Measurements from ENCODE around the gene XRCC1.
"Not testable (repeated sequence)": the region's sequence is repeated elsewhere in the genome, so short reads cannot be mapped to it uniquely, and the experiment has no call there.

The XRCC1 gene, protein sequence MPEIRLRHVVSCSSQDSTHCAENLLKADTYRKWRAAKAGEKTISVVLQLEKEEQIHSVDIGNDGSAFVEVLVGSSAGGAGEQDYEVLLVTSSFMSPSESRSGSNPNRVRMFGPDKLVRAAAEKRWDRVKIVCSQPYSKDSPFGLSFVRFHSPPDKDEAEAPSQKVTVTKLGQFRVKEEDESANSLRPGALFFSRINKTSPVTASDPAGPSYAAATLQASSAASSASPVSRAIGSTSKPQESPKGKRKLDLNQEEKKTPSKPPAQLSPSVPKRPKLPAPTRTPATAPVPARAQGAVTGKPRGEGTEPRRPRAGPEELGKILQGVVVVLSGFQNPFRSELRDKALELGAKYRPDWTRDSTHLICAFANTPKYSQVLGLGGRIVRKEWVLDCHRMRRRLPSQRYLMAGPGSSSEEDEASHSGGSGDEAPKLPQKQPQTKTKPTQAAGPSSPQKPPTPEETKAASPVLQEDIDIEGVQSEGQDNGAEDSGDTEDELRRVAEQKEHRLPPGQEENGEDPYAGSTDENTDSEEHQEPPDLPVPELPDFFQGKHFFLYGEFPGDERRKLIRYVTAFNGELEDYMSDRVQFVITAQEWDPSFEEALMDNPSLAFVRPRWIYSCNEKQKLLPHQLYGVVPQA

DNA sequence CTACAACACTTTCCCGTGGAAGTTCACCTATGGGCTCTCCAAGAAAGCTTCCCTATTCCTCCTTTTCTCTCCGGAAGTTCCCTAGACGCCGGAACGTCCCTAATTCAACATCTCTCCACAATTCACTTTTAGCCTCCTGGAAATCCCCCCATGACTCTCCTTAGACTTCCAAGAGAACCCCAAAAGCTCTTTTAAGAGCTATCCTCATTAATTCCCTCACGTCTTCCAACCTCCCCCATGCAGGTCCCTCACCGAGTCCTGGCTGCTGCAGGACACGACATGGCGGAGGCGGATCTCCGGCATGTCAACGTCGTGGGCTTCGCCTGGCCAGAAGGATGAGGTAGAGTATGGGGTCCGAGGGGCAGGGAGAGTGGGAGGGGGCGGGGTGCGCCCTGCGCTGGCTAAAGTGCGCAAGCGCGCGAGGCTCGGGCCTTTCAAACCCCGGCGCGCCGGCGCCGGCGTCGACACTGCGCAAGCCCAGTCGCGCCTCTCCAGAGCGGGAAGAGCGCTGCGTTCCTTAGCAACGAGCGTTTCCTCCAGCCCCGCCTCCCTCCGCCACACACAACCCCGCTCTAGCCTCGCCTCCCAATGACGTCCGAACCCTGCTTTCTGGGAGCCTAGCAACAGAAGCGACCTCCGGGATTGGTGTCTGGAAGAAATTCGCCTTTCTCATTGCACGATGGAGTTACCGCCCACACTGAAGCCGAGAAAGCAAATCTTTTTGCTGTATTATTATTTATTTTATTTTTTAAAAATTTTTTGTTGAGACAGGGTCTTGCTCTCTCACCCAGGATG is at the start of gene XRCC1, which contains the start of gene PINLYP:
Gene XRCC1, minus strand, starts transcription at position 372 of the 795 bp plus-strand sequence. Its CDS starts 69 bp downstream, at position 303.
Gene PINLYP, plus strand, starts transcription at position 646 of the 795 bp plus-strand sequence. CDS start 1,391 bp downstream, outside the sequence.
- DNase-seq, result peak; percentile 93

DNA sequence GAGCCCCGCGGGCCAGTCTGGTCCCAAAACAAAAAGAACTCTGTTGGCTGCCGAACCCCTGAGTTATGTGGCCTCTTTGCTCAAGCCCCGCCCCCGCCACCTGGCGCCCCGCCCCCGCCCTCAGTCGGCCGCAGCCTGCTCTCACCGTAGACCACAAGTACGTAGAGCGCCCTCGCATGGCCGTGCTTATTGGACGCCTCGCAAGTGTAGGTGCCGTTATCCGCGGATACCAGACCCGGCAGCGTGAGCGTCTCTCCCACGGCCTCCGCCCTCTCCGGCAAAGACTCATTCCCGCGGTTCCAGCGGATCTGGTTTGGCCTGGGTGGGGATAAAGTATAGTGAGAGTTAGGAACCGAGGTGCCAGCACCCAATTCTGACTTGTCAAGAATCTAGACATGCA is 49.6 kb upstream of the XRCC1 start:
- peak; percentile 87 for DNase-seq

DNA sequence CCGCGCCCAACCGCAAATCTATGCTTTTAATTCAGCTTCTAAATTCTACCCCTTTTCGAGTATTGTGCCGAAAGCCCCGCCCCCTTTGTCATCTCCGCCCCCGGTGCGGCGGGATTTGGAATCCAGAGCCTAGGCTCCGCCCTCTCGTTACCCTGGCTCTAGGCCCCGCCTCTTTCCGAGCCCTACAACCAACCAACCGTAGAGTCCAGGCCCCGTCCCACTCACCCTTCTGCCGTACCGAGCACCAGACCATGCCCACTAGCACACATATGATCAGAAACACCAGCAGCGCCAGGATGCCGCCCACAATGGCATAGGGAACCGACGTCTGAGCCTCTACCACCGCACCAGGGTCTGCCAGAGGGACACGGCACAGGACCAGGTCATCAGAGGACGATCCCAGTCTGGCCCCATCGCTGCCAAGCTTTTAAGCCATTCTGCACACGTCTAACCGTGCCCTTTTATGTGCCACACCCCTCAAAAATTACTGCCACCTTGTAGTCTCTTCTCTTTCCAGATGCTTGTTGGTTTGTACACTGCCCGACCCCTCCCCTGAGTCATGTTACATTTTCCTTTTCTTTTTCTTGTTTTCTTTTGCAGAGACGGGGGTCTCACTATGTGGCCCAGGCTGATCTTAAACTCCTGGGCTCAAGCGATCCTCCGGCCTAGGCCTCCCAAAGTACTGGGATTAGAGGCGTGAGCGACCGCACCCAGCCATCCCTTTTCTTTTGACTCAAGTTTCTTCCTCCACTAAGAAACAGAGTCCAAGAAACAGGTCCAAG is 48.8 kb upstream of the XRCC1 start:
- DNase-seq, result no peak

DNA sequence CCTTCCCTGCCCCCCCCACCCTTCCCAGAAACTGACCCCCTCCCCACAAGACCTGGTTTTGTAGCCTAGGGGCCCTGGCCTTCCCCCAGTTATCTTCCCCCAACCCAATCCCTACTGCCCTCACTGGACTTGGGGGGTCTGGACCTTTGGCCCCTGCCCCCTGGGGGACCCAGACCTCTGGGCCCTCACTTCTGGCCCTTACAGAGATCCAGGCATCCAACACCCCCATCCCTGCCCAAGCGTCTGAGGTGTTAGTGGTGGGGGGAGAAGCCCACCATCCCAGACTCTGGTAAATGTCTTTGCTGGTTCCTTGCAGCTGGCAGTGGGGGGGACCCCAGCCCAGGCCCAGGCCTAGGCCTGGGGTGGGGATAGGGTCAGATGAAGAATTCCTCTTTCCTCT is 47.6 kb upstream of the XRCC1 start:
- no peak for DNase-seq

DNA sequence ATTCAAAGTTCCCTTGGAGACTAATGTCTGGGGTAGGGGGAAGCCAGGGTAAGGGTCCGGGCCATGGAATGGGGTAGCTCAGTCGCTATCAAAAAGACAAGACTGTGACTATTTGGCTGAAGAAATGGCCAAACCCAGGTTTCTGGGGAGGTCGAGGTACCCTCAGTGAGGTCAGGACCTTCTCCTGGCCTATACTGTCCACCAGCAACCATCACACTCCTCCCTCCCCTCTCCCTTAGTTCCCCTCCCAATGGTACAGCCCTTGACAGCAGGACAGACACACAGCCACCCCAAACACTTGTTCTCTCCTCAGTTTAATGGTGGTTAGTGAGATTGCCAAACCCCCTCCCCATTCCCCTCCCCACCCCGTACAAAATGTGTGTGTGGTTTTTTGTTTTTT is 46.7 kb upstream of the XRCC1 start:
- no peak for DNase-seq

DNA sequence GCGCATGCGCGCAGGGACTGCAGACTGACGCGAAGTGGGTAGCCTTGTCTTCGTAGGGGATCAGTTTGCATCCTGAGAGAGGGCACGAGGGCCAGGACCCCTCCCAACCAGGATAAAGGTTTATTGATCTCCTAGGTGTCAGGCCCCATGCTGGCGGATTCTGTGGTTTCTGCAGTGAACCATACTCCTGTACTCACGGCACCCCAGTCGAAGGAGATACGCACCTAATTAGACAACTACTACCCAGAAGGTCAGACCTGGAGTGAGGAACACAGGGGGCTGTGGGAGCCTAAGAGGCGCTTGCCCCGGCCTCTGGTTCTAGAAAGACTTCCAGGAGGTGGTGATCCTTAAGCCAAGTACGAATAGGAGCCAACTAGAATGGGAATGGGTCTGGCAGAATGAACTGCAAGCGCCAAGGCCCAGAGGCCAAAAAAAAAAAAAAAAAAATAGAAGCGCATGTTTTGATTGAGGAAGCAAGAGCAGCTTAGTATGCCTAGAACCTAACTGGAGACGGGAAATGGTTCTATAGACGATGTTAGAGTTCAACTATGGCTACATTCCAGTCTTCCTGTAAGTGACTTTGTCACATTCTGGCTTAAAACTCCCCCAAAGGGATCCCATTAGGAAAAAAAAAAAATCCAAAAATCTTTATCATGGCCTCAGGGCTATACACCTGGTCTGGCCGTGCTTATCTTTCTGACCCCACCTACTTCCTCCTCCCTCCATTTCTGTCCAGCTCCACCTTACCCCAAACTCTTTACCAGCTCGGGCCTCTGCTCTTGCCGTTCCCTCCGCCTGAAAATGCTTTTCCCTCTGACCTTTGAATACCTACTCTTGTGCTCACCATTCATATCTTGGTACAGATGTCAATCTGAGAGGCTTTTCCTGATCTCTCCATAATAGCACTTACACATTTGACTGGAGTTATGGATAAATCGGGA is 45.0 kb upstream of the XRCC1 start:
- DNase-seq, result peak; percentile 84

DNA sequence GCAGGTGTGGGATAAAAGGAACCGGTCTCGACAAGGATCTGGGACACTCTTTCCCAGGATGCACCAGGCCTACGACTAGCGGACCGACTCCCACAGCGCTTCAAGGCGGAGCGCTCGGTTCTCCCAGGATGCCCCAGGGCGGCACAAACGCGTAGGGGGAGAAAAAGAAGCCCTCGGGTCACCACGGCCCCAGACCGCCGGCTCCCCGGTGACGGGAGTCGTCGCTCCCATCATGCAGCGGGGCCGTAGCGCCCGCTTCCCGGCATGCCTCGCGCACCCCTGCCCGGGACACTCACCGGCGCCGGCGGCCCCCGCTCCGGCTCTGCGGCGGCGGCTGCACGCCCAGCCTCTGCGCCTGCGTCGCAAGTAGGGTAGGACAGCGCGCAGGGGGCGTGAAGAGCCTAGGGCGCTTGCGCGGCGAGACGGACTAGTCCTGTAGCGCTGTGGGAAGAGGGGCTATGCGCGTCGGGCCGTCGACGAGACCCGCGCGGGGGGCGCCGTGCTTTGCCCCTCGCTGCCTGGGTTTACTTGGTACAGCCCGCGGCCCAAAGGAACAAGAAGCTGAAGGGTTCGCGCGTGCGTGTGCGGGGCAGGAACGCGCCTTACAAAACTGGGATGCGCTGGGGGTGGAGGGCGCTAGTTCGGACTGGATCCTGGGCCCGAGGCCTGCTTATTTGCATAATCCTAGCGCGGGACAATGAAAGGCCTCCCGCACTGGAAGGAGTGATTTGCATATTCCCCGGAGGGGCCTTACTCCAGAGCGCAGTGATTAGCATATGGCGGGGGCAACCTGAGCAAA is 44.1 kb upstream of the XRCC1 start, which contains the start of gene ZNF428:
Gene ZNF428, minus strand, starts transcription at position 368 of the 799 bp plus-strand sequence. CDS start 5,325 bp downstream, outside the sequence.
- DNase-seq, result peak; percentile 86

DNA sequence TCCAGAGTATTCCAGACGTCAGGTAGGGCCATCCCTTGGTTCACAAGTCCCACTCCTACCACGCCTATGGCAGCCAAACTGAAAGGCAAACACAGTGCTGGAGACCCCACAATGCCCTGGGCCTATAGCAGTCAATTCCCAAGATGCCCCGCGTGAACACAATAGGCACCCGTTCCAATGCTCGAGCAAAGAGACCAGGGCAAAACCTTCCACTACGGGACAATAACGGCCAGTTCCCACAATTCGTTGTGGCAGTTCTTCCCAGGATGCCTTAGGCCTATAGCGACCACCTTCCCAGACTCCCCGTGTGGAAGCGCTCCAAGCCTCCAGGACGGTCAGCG is 43.6 kb upstream of the XRCC1 start:
- DNase-seq, result no peak

DNA sequence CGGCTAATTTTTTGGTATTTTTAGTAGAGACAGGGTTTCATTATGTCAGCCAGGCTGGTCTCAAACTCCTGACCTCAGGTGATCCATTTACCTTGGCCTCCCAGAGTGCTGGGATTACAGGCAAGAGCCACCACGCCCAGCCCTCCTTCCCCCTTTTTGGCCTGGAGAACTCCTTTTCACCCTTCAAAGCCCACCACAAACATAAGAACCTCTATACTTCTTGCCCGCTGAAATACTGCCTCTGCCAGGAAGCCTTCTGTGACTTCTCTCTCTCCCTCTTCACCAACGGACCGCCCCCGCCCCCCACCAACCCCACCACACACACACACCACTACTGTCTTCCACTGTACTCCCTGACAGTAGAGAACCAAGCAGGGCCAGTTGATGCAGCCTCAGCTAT is 41.6 kb upstream of the XRCC1 start:
- no peak for DNase-seq

DNA sequence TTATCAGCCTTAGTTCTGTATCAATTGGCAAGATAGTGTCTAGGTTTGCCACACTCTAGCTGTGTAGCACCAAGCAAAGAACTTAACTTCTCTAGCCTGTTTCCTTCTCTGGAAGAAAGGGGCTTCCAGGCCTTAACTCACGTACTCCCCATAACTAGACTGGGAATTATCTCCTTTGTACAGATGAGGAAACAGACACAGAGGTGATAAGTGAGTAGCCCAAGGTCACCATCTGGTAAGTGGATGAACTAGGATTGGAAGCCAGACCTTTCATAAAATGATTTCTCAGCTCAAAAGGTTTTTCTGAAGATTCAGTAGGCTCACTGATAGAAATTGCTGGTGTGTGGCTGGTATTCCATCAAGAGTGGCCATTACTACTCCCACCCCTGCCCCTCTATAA is 41.0 kb upstream of the XRCC1 start:
- DNase-seq, result no peak

DNA sequence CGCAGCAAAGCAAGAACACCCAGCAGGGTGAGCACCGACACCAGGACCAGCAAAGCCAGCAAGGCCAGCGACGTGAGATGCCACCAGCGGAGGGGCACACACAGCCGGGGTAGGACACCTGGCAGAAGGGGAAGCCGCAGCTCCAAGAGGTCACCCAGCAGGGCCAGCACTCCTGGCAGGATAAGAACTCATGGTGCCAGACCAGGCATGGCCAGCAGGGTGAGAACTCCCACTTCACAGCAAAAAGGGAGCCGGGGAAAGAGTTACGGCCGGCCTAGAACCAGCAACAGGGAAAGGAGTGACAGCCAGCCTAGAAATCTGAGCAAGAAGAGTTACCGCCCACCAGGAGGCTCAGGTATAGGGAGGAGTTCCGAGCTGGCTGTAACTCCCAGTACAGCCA is 37.0 kb upstream of the XRCC1 start:
- DNase-seq, result no peak

DNA sequence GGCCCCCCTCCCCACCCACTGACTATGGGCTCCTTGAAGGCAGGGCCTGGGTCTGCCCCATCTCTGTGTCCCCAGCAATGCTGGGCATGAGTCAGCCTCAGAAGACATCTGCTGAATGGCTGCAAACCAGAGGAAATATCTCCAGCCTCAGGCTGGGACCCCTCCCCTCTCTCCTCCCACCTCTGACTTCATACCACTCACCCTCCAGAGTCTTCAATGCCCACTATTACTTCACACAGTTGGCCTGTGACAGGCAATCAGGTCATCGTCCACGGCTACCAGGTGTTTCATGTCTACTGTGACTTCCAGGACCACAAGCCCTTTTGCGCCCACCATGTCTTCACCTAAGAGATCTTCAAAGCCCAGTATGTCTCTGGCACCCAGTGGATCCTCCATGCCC is 36.5 kb upstream of the XRCC1 start, which contains the start of gene SRRM5:
Gene SRRM5, plus strand, starts transcription at position 301 of the 400 bp plus-strand sequence. Its CDS starts 34 bp downstream, at position 335.
- DNase-seq, result no peak

DNA sequence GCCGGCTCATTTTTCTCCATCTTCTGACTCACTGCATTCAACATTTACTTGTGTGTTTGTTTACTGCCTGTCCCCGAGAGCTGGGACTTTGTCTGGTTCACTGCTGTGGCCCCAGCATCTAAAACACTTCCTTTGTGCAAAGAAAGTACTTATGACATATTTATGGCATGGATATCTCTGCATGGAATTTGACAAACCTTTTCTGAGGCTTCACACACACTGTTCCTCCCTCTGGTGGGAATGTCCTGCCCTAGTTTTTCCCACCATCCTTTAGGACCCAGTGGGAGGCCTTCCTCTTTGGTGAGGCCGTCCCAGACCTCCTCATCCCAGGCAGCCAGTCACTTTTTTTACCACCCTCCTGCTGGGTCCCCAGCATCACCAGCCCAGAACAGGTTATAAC is 35.2 kb upstream of the XRCC1 start:
- no peak for DNase-seq

DNA sequence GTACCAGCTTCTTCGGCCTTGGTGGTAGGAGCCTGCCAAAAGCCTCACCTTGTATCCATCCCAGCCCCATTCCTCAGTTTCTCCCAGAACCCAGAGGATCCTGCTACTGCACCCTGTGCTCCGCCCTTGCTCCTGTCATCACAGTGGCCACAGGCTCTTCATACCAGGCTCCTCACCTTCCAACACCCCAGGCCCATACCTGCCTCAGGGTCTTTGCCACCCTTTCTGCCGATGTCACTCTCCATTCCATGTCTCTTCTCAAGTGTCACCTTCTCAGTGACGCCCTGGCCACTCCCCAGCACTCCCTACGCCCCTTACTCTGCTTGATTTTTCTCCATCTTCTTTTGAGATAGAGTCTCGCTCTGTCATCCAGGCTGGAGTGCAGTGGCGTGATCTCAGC is 34.5 kb upstream of the XRCC1 start:
- DNase-seq, result no peak

DNA sequence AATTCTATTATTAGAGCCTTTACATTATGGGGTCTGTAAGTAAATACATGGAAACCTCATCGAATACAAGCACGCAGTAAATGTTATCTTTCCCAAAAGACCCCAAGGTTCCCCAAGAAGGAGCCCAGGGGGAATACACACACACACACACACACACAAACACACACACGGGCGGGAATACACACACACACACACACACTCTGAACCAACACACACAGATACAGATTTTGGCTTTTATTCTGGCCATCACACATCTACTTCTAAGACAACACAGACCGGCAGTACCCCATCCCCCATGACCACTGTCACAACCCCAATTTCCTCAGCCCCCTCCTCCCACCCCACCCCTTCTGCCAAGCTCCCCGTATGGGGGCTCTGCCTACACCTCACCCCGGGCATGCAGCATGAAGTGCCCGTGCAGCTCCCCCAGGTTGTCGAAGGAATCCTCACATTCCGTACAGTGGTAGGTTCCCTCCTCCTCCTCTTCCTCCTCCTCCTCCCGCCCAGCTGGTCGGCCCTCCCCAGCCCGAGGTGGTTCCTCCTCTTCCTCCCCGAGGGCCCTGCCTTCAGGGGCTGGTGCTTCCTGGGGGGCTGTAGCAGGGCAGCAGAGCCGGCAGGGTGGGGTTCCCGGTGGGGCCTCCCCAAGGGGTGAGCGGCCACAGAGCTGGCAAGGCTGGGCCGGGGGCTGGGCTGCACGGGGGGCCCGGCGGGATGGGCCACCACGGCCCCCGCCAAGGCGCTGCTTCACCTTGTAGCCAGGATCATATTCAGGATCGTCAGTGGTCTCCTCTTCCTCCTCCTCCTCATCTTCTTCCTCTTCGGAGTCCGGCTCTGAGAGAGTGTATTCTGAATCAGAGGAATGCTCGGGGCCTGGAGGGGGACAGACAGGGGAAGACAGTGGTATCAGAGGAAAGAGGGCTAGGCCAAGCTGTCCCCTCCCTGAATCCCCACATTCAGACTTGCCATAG is 32.2 kb upstream of the XRCC1 start:
- DNase-seq, result no peak

DNA sequence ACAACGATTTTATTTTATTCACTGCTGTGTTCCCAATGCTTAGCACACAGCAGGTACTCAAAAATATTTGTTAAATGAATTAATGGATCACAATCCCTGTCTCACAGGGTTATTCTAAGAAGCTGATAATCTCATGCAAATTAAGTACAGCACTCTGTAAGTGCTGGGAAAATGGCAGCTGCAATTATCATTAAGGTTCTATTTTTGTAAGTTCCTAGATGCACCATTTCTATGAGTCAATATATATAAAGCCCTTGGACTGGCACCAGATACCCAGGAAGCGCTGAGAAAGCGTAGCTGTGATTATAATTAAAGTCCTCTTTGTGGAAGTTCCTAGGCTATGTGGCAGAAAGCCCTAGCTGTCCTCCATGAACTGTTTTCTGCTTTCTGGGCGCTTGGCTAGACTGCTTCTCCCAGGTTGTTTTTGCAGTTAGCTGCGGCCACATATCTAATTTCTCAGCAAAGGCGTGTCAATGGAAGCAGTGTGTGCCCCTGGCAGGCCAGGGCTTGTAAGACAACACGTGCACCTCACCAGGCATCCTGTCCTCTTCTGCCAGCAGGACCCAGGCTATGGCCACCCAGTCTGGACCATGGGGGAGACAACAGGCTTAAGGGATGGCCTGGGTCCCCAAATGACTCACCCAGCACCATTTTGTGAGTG is 31.4 kb upstream of the XRCC1 start:
- no peak for DNase-seq

DNA sequence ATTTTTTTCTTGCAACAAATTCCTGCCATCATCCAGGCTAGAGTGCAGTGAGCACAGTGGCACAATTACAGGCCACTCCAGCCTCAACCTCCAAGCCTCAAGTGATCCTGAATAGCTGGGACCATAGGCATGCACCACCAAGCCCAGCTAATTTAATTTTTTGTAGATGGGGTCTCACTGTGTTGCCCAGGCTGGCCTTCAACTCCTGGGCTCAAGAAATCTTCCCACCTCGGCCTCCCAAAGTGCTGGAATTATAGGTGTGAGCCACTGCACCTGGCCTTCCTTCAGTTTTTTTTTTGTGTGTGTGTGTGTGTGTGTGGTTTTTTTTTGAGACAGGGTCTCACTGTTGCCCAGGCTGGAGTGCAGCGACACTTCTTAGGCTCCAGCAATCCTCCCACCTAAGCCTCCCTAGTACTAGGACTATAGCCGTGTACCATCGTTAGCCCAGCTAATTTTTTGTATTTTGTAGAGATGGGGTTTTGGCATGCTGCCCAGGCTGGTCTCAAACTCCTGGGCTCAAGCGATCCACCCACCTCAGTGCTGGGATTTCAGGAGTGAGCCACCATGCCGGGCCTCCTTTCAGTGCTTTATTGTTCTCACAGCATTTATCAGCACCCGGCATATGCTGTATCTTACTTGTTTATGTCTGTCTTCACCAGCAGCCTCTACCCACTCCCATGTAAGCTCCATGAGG is 30.7 kb upstream of the XRCC1 start:
- no peak for DNase-seq

DNA sequence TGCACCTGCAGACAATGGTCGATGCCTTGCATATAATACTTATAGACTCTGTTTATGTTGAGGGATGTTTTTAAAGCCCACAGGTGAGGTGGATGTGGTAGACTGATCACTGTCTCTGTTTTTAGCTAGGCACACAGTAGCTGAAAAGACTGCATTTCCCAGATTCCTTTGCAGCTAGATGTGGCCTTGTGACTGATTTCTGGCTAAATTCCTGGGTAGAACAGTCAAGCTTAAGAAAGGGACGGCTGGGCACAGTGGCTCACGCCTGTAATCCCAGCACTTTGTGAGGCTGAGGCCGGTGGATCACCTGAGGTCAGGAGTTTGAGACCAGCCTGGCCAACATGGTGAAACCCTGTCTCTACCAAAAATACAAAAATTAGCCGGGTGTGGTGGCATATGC is 25.0 kb upstream of the XRCC1 start:
- not testable (repeated sequence) for DNase-seq

Measured in activated T-cell treated with anti-CD3 and anti-CD28 coated beads, Interleukin-2, amount 50 U/mL, for 1 hour (primary cell).